PC-9 (cell line): ENCODE data around the gene ZSCAN16. TPM values are rescaled to one million over a fixed set of nuclear protein-coding genes. Genes with fewer than 3 reads are reported as not detected.

Source experiments
- BruUV-seq: library from RNA; stranded (reverse); fragments of 400-500 nt; replicated peaks from 2 replicates; lab custom pipeline; 2021; lab: Mats Ljungman, UMichigan
- CTCF ChIA-PET: fragments of 300-600 bp; sonication (Branson Sonifier 250); formaldehyde crosslinking; loops from one replicate; lab custom pipeline; 2022; ENCODE audit warnings: antibody characterized with exemption; lab: Charles Lee
- POLR2A ChIA-PET: fragments of 300-600 bp; sonication (Branson Sonifier 250); formaldehyde crosslinking; loops from one replicate; lab custom pipeline; 2022; ENCODE audit warnings: antibody characterized with exemption; ENCODE audit not compliant: unreplicated experiment; lab: Charles Lee
- DNase-seq, 2 experiments: peaks; one replicate each; pipeline versions ENCODE4 v3.0.0 to v3.0.0-alpha.2; 2015 to 2022; ENCODE audit warnings: mixed read lengths in 1 of 2
- H2AFZ ChIP-seq: fragments of 200-600 bp; sonication (generic); 2 replicates; pipeline ENCODE4 v1.8.1; 2017; ENCODE audit warnings: antibody characterized with exemption
- H3F3A ChIP-seq: fragments of 200-600 bp; sonication (generic); 2 replicates; pipeline ENCODE4 v1.8.1; 2017; ENCODE audit warnings: antibody characterized with exemption, mild to moderate bottlenecking, low read depth; ENCODE audit not compliant: insufficient read depth
- H3K27ac ChIP-seq: fragments of 200-600 bp; sonication (generic); 2 replicates; pipeline ENCODE4 v1.6.1; 2016; ENCODE audit warnings: mixed run types
- H3K27me3 ChIP-seq: fragments of 200-600 bp; sonication (generic); 2 replicates; pipeline ENCODE4 v1.6.1; 2016; ENCODE audit warnings: low read depth, mixed run types; ENCODE audit not compliant: insufficient read depth
- H3K36me3 ChIP-seq: fragments of 200-600 bp; sonication (generic); 2 replicates; pipeline ENCODE4 v1.6.1; 2016; ENCODE audit warnings: low read depth, mixed run types
- H3K4me1 ChIP-seq: fragments of 200-600 bp; sonication (generic); replicated peaks from 2 replicates; pipeline ENCODE4 v1.6.1; 2016; ENCODE audit warnings: mixed run types; ENCODE audit not compliant: insufficient read depth
- H3K4me2 ChIP-seq: fragments of 200-600 bp; sonication (generic); 2 replicates; pipeline ENCODE4 v1.6.1; 2017; ENCODE audit warnings: mixed run types
- H3K4me3 ChIP-seq: fragments of 200-600 bp; sonication (generic); 2 replicates; pipeline ENCODE4 v1.6.1; 2016; ENCODE audit warnings: mixed run types
- H3K79me2 ChIP-seq: fragments of 200-600 bp; sonication (generic); 2 replicates; pipeline ENCODE4 v1.6.1; 2017; ENCODE audit warnings: low read depth, mixed run types
- H3K9me2 ChIP-seq: fragments of 200-600 bp; sonication (generic); 2 replicates; pipeline ENCODE4 v1.8.1; 2017; ENCODE audit warnings: mild to moderate bottlenecking; ENCODE audit not compliant: insufficient read depth
- H3K9me3 ChIP-seq: fragments of 200-600 bp; sonication (generic); 2 replicates; pipeline ENCODE4 v1.8.1; 2016; ENCODE audit warnings: low read depth; ENCODE audit not compliant: insufficient read depth
- H4K20me1 ChIP-seq: fragments of 200-600 bp; sonication (generic); 2 replicates; pipeline ENCODE4 v1.8.1; 2017; ENCODE audit not compliant: insufficient read depth
- EZH2 ChIP-seq: fragments of 200-600 bp; sonication (generic); IDR thresholded peaks from 2 replicates; pipeline ENCODE4 v1.8.0; 2017; ENCODE audit warnings: antibody characterized with exemption, low read depth
- intact Hi-C: fragments of 100-400 bp; cut with micrococcal nuclease; formaldehyde crosslinking; loops from one replicate; pipeline ENCODE4 v1.10.0; 2022; ENCODE audit not compliant: unreplicated experiment
- total RNA-seq: library from RNA; stranded (reverse); gene quantifications from 2 replicates; pipeline ENCODE4 v1.2.3, GENCODE V29; 2021
- TF ChIP-seq, protein P1 (sequence below): fragments of 200-600 bp; sonication (generic); conservative IDR thresholded peaks from 2 replicates; pipeline ENCODE4 v1.6.1; 2017; ENCODE audit warnings: mixed run types, antibody characterized with exemption, mild to moderate bottlenecking, moderate library complexity

The ZSCAN16 gene
- total RNA-seq, 1 experiment from 2014 or later: 5.6 TPM

DNA sequence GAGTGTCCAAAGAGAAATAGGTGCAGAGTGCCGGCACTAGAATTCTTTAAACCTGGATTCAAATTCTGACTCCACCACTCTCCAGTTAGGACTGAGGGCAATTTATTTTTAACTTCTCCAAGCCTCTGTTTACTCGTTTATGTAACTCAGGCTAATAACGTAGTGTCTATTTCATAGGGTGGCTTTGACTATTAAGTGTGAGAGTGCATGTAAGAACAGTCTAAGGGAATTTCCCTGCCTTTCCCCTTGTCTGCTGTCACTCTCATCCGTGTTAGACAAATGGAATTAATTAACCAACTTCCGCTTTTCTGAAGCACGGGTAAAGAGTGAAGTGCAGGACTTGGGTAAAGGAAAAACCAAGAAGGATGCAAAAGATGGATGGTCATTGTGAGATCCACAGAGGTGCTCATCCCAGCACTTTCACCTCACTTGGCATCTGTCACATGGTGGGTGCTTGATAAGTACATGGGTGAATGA, 13.1 kb downstream of the ZSCAN16 start:
- Histone ChIP-seq H3K9me3 (no peaks in the 10 kb centered on the region), H3K27me3 (no peaks in the 10 kb centered on the region), H3K27ac (0 out of 2 replicates have a peak overlapping the region, but pooled peaks have one; percentile 17), H3K4me2 (peak overlapping the region; percentile 91), H2AFZ (peak overlapping the region; percentile 100), H3K79me2 (peaks cover 23% of the 10 kb centered on the region), H4K20me1 (no peaks in the 10 kb centered on the region), H3K9me2 (no peaks in the 10 kb centered on the region), H3F3A (peaks cover 9% of the 10 kb centered on the region; the same call in 1 of the 2 replicates), H3K4me3 (peak overlapping the region; percentile 84), H3K4me1 (peaks cover 19% of the 10 kb centered on the region), H3K36me3 (no peaks in the 10 kb centered on the region)
- no TSS peak for BruUV-seq
- POLR2A ChIA-PET: interaction anchor here (0.5 to 0.7 kb wide), 2 partner anchors 22 to 246 kb away, joined by 5 to 7 read pairs; no protein-coding TSS in a partner anchor
- no peak for DNase-seq
- intact Hi-C loops: loop anchor here (2.0 to 10.0 kb wide), 4 partner anchors 57 to 447 kb away; partner anchors contain the start of genes ZNF165, ZSCAN12 and ZSCAN9
- CTCF ChIA-PET: no interaction called here
- TF ChIP-seq, protein P1, sequence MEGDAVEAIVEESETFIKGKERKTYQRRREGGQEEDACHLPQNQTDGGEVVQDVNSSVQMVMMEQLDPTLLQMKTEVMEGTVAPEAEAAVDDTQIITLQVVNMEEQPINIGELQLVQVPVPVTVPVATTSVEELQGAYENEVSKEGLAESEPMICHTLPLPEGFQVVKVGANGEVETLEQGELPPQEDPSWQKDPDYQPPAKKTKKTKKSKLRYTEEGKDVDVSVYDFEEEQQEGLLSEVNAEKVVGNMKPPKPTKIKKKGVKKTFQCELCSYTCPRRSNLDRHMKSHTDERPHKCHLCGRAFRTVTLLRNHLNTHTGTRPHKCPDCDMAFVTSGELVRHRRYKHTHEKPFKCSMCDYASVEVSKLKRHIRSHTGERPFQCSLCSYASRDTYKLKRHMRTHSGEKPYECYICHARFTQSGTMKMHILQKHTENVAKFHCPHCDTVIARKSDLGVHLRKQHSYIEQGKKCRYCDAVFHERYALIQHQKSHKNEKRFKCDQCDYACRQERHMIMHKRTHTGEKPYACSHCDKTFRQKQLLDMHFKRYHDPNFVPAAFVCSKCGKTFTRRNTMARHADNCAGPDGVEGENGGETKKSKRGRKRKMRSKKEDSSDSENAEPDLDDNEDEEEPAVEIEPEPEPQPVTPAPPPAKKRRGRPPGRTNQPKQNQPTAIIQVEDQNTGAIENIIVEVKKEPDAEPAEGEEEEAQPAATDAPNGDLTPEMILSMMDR: no peak

DNA sequence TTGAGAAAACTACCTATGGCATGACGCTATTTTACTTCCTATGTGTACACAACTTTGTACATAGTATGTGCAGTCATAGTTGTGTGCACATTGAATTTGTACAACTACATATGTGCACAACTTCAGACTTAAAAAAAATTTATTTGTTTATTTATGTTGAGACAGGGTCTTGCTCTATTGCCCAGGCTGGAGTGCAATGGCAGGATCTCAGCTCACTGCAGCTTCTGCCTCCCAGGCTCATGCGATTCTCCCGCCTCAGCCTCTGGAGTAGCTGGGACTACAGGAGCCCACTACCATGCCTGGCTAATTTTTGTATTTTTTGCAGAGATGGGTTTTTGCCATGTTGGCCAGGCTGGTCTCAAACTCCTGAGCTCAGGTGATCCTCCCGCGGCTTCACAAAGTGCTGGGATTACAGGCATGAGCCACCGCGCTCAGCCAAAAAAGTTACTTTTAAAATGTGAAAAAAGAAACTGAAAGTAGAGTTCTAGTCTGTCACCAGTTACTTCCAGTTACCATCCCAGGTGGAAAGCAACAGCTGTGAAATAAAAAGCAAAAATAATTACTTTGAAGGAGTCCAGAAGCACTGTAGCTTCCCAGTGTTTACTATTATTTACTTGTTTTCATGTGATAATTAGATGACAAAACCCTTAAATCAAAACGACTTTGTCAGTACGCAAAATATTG, 15.6 kb downstream of the ZSCAN16 start:
- Histone ChIP-seq H3K36me3 (0 out of 2 replicates have a peak, but pooled peaks cover 8% of the 10 kb centered on the region), H2AFZ (no peak overlapping the region), H3K27me3 (no peaks in the 10 kb centered on the region), H4K20me1 (peaks cover 5% of the 10 kb centered on the region; the same call in 1 of the 2 replicates), H3K4me2 (no peak overlapping the region), H3K9me2 (no peaks in the 10 kb centered on the region), H3K79me2 (peaks cover 41% of the 10 kb centered on the region), H3F3A (peaks cover 9% of the 10 kb centered on the region; the same call in 1 of the 2 replicates), H3K4me1 (peaks cover 35% of the 10 kb centered on the region), H3K9me3 (no peaks in the 10 kb centered on the region), H3K27ac (no peak overlapping the region), H3K4me3 (no peak overlapping the region)
- intact Hi-C loops: loop anchor here (2.0 to 10.0 kb wide), 3 partner anchors 73 to 445 kb away; partner anchors contain the start of gene ZSCAN12
- POLR2A ChIA-PET: no interaction called here
- CTCF ChIA-PET: no interaction called here
- BruUV-seq: no TSS peak
- DNase-seq: no peak
- TF ChIP-seq, protein P1: no peak
- no peak for TF ChIP-seq EZH2

DNA sequence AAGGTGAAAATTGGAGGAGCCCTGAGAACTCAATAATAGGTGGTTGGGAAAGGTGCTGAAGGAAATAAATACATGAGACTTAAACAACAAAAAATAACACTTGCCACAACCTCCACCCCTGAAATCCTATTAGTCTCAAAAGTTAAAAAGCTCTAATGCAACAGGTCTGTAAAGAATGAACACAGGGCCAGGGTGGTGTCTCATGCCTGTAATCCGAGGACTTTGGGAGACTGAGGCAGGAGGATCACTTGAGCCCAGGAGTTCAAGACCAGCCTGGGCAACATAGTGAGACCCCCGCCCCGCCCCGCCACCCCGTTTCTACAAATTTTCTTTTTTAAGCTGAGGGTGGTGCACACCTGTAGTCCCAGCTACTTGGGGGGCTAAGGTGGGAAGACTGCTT, 16.2 kb downstream of the ZSCAN16 start:
- no peak for DNase-seq
- Histone ChIP-seq H3K36me3 (peaks cover 13% of the 10 kb centered on the region; the same call in 1 of the 2 replicates), H2AFZ (no peak overlapping the region), H3K4me1 (peaks cover 31% of the 10 kb centered on the region), H4K20me1 (peaks cover 5% of the 10 kb centered on the region; the same call in 1 of the 2 replicates), H3K27ac (no peak overlapping the region), H3K9me2 (no peaks in the 10 kb centered on the region), H3K27me3 (no peaks in the 10 kb centered on the region), H3K4me2 (no peak overlapping the region), H3F3A (peaks cover 9% of the 10 kb centered on the region; the same call in 1 of the 2 replicates), H3K79me2 (peaks cover 42% of the 10 kb centered on the region), H3K9me3 (no peaks in the 10 kb centered on the region), H3K4me3 (no peak overlapping the region)
- intact Hi-C loops: loop anchor here (1.0 to 2.0 kb wide), 2 partner anchors 72 to 85 kb away; partner anchors contain the start of gene ZSCAN9
- no TSS peak for BruUV-seq
- POLR2A ChIA-PET: interaction anchor here (0.6 to 0.7 kb wide), 2 partner anchors 209 to 530 kb away, joined by 4 to 11 read pairs; no protein-coding TSS in a partner anchor
- TF ChIP-seq EZH2: no peak
- TF ChIP-seq, protein P1: no peak
- CTCF ChIA-PET: interaction anchor here (0.6 to 0.7 kb wide), 2 partner anchors 274 to 1014 kb away, joined by 3 to 4 read pairs; no protein-coding TSS in a partner anchor
